GM21526 (cell line): ENCODE measurements around the gene CBARP.

Source experiments
- ATAC-seq: cut with Tn5 transposase; IDR thresholded peaks from one replicate; pipeline ENCODE4 v1.9.1; 2021; ENCODE audit warnings: moderate library complexity; ENCODE audit not compliant: unreplicated experiment, low FRiP score

CBARP gene

GRCh38 chr19:1275976-1276627 is 38.3 kb upstream of the CBARP start:
- no peak for ATAC-seq

DNA sequence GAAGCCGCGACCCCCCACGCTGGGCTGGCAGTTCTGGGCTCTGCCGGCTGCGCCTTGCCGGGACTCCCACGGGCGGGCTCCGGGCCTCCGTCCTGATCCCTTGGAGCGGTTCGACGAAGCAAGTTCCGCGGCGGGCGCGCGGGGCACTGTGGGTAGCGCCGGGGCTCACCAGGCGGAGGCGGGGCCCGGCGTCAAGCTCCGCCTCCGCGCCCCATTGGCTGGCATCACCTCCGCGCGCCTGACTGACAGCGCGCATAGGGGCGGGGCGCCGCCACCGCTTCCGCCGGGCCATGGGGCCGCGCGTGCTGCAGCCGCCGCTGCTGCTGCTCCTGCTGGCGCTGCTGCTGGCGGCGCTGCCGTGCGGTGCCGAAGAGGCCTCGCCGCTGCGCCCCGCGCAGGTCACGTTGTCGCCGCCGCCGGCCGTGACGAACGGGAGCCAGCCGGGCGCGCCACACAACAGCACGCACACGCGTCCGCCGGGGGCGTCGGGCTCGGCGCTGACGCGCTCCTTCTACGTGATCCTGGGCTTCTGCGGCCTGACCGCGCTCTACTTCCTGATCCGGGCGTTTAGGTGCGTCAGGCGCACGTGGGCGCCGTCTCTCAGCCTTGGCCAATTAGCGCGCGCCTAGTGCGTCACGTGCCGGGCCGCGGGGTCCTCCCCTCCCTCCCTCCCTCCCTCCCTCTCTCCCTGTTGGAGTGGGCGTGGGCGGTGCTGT is 37.6 kb upstream of the CBARP start, which contains the start of gene FAM174C:
Gene FAM174C, plus strand, starts transcription at position 271 of the 716 bp plus-strand sequence. Its CDS starts 20 bp downstream, at position 291.
- peak; percentile 63 for ATAC-seq

DNA sequence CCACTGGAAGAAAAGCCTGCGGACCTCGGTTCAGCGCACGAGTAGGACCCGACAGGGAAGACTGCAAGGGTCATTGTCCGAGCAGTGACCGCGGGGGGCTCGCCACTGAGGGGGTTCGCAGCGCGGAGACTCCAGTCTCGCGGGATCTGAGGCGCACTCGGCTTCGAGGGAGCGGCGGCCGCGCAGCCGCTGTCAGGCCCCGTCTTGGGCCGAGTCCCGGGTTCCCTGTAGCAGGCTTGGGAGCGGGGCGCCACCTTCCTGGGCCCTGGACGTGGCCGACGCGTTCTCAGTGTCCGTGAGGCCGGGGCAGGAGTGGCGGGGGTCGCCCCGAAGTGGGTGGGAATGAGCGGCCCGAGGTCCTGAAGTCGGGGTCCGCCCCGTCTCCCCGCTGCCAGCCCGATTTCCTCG is 37.1 kb upstream of the CBARP start:
- ATAC-seq = no peak

DNA sequence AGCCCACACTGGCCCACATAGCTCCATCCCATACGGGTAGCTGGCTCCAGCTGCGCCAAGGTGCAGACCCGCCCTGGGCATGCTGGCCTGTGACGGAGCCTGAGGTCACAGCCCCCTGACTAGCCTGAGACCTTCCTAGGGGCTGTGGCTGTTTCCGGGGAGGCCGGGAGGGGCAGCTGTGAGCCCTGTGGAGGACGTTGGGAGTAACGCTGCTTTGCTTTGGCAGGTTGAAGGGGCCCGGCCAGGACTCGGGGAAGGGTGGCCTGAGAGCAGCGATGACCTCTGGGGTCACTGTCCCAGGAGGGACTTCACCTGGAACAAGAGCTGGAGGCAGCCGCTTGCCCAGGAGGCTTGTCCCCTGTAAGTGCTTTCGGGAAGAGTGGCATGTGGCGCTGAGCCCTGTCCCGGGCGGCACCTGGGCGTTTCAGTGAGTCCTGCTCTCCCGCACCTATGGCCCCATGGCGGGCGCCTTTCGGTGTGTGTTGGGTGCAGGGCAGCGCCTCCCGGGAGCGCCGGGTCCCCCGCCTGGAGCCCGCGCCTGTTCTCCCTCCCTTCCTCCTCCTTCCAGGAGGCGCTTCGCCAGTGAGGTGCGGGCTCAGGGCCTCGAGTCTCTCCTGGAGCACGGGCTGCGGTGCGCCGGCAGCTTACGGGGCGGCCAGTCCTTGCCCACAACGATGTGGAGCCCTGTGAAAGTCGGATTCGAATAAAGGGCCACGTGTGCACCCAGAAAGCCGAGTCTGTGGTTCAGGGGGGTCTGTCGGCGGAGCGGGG is 36.5 kb upstream of the CBARP start:
- no peak for ATAC-seq

- ATAC-seq = no peak
These were observed 35.6 kb upstream of the CBARP start for GRCh38 chr19:1273263-1274041.

DNA sequence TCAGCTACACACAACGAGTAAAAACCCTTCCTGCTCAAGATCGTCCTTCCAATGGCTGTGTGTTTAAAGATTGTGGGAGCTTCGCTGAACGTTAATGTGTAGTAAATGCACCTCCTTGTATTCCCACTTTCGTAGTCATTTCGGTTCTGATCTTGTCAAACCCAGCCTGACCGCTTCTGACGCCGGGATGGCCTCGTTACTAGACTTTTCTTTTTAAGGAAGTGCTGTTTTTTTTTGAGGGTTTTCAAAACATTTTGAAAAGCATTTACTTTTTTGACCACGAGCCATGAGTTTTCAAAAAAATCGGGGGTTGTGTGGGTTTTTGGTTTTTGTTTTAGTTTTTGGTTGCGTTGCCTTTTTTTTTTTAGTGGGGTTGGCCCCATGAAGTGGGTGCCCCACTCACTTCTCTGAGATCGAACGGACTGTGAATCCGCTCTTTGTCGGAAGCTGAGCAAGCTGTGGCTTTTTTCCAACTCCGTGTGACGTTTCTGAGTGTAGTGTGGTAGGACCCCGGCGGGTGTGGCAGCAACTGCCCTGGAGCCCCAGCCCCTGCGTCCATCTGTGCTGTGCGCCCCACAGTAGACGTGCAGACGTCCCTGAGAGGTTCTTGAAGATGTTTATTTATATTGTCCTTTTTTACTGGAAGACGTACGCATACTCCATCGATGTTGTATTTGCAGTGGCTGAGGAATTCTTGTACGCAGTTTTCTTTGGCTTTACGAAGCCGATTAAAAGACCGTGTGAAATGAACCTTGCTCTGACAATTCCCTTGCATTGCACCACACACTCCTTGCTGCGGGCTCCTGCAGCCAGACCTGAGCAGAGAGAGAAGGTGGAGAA is 34.8 kb upstream of the CBARP start:
- ATAC-seq = no peak

- ATAC-seq = no peak
These were observed 34.0 kb upstream of the CBARP start for GRCh38 chr19:1271528-1272422.

- ATAC-seq = no peak
These were observed 33.2 kb upstream of the CBARP start for GRCh38 chr19:1270854-1271527.

DNA sequence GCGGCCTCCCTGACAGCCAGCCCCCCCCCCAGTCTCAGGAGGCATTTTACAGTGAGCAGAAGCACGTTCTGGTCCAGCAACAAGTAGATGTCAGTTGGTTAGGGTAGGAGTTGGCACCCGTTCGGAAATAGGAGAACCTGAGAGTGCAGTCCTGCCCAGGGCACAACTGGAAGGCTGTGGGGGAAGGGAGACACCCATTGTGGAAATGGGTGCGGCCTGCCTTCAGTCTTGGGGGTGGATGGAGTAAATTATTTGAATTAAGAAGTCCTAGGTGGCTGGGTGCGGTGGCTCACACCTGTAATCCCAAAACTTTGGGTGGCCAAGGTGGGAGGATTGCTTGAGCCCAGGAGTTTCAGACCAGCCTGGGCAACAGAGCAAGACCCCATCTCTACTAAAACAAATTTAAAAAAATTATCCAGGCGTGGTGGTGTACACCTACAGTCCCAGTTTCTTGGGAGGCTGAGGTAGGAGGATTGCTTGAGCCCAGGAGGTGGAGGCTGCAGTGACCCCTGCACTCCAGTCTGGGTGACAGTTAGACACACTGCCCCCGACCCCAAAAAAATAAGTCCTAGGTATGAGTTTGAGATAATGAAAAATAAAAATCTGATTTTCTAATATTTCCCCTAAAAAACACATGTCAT is 32.5 kb upstream of the CBARP start:
- no peak for ATAC-seq

- ATAC-seq = peak; percentile 13
These were observed 31.8 kb upstream of the CBARP start for GRCh38 chr19:1269478-1270212.

GRCh38 chr19:1269065-1269477 is 31.3 kb upstream of the CBARP start, which contains the start of gene CIRBP:
Gene CIRBP (plus strand): TSS chr19:1269332. CDS start chr19:1270934, 1,602 bp downstream.
- ATAC-seq = peak; percentile 41

DNA sequence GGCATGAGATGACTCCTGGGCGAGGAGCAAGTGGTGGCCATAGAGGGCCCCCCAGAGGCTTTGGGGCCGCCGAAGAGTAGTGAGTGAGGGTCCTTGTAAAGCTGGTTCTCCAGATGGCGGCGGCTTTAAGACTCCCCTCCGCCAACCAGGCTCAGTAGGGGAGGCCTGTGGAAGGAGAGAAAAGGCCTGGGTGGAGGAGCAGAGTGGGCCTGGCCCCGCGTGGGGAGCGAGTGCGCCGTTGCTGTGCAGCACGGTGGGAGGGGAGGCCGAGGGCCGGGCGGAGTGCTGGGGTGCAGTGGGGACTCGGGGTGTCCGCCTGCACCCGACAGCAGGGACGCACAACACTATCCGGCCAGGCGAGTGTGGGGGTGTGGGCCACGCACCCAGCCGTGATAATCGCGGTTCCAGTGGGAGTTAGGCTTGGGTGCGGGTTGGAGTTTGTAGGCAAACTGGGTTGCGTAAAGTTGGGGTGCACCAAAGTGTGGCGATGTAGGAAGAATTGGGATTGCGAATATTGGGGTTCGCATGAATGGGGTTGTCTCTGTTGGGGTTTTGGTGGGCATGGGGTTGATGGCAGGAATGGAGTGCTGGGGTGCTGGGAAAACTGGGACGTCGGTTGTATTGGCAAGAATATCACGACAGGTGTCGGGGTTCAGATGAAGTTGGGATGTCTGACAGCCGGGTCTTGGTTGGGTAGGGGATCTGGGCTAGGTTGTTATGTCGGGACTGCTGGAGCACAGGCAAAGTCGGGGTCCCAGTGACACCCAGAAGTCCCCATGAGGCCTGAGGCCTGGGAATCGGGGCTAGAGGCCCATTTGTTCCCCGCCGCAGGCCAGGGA is 30.6 kb upstream of the CBARP start:
- no peak for ATAC-seq

DNA sequence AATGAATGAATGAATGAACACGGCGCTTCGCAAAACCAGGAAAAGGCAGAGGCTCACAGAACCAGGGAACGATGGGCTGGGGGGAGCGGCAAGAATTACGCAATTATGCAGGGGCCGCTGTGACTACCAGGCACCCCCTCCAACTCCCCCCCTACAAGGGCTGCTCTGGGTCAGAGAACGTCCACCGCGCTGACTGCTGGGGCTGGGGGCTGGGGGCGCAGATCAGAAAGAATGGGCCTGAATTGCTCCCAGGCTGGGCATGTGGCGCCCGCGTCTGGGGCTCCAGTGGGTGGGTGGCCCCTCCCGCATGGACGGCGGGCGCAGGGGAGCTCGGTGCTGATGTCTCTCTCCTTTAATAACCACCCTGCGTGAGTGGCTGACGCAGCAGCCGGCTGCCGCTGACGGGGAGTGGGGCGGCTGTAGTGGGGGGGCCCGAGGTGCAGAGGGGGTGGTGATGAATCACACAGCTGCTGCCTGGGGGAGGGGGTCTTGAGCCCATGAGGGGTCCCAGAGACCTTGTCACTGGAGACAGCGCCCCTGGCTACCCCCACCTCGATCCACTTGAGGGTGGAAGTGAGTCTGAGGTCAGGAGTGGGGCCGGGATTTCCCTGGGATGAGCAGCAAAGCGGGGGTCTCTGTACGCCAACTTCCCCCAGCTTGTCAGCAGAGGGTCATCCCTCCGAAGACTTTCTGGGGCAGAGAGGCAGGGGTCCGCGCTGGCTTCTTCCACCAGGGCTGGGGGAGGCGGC is 29.8 kb upstream of the CBARP start:
- ATAC-seq = no peak

DNA sequence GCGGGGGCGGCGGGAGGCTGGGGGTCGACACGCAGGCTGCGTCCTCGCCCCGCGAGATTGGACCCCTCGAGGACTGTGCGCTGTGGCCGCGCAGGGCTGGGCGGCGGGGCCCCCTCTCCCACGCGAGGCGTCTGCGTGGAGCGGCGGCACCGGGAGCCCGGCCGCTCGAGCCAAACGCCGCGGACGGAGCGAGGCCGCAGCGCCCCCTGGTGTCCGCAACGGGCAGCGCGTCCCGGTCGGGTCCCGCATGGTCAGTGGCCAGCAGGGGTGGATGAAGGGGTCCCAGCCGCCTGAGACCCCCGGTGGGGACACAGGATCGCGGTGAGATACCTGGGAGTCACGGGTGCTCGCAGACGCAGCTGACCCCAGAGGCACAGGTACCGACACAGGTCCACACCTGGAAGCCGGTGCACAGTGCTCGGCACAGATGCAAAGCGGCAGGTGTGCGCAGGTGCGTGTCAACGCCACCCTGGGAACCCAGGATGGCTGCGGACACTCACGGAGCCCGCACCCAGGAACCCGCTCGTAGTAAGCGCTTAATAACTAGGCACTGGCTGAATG is 29.2 kb upstream of the CBARP start:
- peak; percentile 21 for ATAC-seq
